Upper lobe of left lung (tissue), 6 donors: ENCODE measurements around the gene ZSWIM8. TPM values are rescaled to one million over a fixed set of nuclear protein-coding genes. Genes with fewer than 3 reads are reported as not detected.

ENCODE experiments used
- ATAC-seq, 2 donors: fragments of 200-7000 bp; cut with Tn5 transposase; one replicate each; pipeline ENCODE4 v1.9.1; 2022; ENCODE audit warnings: mild to moderate bottlenecking in 2 of 2, moderate library complexity in 2 of 2; ENCODE audit not compliant: low FRiP score in 2 of 2
- DNase-seq, 2 donors: peaks; one replicate each; pipeline ENCODE4 v3.0.0-alpha.2; 2019 to 2020
- H3K27ac ChIP-seq, 4 donors: fragments of 200-600 bp; sonication (generic); one replicate each; pipeline ENCODE4 v1.5.1; 2016 to 2019
- H3K27me3 ChIP-seq, 4 donors: fragments of 200-600 bp; sonication (generic); one replicate each; pipeline ENCODE4 v1.5.1; 2017 to 2019
- H3K36me3 ChIP-seq, 4 donors: fragments of 200-600 bp; sonication (generic); one replicate each; pipeline ENCODE4 v1.5.1; 2016 to 2019
- H3K4me1 ChIP-seq, 4 donors: fragments of 200-600 bp; sonication (generic); one replicate each; pipeline ENCODE4 v1.5.1; 2018 to 2019
- H3K4me3 ChIP-seq, 4 donors: fragments of 200-600 bp; sonication (generic); one replicate each; pipeline ENCODE4 v1.5.1; 2017 to 2019; ENCODE audit warnings: mild to moderate bottlenecking in 2 of 4, moderate library complexity in 1 of 4
- H3K9me3 ChIP-seq, 4 donors: fragments of 200-600 bp; sonication (generic); one replicate each; pipeline ENCODE4 v1.5.1; 2018 to 2019
- EP300 ChIP-seq, 4 donors: sonication (generic); formaldehyde crosslinking; IDR thresholded peaks; one replicate each; pipeline ENCODE4 v1.5.1; 2017; ENCODE audit warnings: antibody characterized with exemption in 4 of 4, control low read depth in 2 of 4
- POLR2A ChIP-seq, 4 donors: fragments of 450-650 bp; IDR thresholded peaks; one replicate each; pipeline ENCODE4 v1.5.1; 2016 to 2017; ENCODE audit warnings: antibody characterized with exemption in 4 of 4, mild to moderate bottlenecking in 2 of 4
- POLR2AphosphoS5 ChIP-seq, 2 donors: sonication (generic); formaldehyde crosslinking; IDR thresholded peaks; one replicate each; pipeline ENCODE4 v1.5.1; 2017; ENCODE audit warnings: antibody characterized with exemption in 2 of 2
- WGBS, 2 donors: methylation state at CpG; one replicate each; pipeline ENCODE4 v1.1.5; 2017 to 2018; 5-methylcytosine and 5-hydroxymethylcytosine counted together
- total RNA-seq, 6 donors: library from RNA; depleted of rRNA in 4 of 6; stranded (reverse); fragments of >200 nt in 4 of 6; gene quantifications; one replicate each; pipeline versions ENCODE4 v1.1.0 to v1.2.1, GENCODE V29; 2016 to 2021
- TF ChIP-seq, protein P1 (sequence below), 6 experiments: fragments of 450-650 bp in 4 of 6; fragments of 200-600 bp in 2 of 6; sonication (generic) in 2 of 6; IDR thresholded peaks; one replicate each; pipeline ENCODE4 v1.5.1; 2016 to 2019; ENCODE audit warnings: antibody characterized with exemption in 6 of 6
- donor health status: DM: no; HTN: no; CAD: no; lungs with moderate emphysema.
- donor health status: DM: no; HTN: yes; CAD: no; lungs with severe emphysema.

ZSWIM8 gene
- total RNA-seq, 6 donors from 2014 or later, result 54.9 to 202 (median 109) TPM

DNA sequence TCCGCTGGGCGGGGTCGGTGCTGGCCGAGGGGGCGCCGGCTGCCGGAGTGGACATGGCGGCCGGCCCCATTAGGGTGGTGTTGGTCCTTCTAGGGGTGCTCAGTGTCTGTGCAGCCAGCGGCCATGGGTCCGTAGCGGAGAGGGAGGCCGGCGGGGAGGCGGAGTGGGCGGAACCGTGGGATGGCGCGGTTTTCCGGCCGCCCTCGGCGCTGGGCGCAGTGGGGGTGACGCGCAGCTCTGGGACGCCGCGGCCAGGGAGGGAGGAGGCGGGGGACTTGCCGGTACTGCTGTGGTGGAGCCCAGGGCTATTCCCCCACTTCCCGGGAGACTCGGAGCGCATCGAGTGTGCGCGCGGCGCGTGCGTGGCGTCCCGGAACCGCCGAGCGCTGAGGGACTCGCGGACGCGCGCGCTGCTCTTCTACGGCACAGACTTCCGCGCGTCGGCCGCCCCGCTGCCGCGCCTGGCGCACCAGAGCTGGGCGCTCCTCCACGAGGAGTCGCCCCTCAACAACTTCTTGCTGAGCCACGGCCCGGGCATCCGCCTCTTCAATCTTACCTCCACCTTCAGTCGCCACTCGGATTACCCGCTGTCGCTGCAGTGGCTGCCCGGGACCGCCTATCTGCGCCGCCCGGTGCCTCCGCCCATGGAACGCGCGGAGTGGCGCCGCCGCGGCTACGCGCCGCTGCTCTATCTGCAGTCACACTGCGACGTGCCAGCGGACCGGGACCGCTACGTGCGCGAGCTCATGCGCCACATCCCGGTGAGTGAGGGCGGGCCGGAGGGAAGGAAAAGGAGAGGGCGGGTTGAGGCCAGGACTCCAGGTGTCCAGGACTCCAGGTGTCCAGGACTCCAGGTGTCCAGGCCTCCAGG lies 12.9 kb upstream of the ZSWIM8 start:
- WGBS, 2 donors, result 0% methylated on average over 27 to 34 of the region's 101 CpGs
- ATAC-seq, result peak; percentile 89 to 92
- TF ChIP-seq, protein P1, sequence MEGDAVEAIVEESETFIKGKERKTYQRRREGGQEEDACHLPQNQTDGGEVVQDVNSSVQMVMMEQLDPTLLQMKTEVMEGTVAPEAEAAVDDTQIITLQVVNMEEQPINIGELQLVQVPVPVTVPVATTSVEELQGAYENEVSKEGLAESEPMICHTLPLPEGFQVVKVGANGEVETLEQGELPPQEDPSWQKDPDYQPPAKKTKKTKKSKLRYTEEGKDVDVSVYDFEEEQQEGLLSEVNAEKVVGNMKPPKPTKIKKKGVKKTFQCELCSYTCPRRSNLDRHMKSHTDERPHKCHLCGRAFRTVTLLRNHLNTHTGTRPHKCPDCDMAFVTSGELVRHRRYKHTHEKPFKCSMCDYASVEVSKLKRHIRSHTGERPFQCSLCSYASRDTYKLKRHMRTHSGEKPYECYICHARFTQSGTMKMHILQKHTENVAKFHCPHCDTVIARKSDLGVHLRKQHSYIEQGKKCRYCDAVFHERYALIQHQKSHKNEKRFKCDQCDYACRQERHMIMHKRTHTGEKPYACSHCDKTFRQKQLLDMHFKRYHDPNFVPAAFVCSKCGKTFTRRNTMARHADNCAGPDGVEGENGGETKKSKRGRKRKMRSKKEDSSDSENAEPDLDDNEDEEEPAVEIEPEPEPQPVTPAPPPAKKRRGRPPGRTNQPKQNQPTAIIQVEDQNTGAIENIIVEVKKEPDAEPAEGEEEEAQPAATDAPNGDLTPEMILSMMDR (IDR thresholded peaks at IDR 0.05), result peak in 4 of 6 experiments; percentile 2 to 42 (median 24)
- TF ChIP-seq POLR2AphosphoS5 (IDR thresholded peaks at IDR 0.05), result peak; percentile 88 to 94
- no peak for TF ChIP-seq EP300 (IDR thresholded peaks at IDR 0.05)
- TF ChIP-seq POLR2A (IDR thresholded peaks at IDR 0.05), result peak; percentile 19 to 89 (median 78)
- peak; percentile 86 to 97 for DNase-seq
- Histone ChIP-seq H3K36me3 (peaks cover 28 to 70% (median 41%) of the 10 kb centered on the region in 4 donors), H3K9me3 (no peaks in the 10 kb centered on the region), H3K4me1 (peaks cover 28 to 34% (median 31%) of the 10 kb centered on the region in 4 donors), H3K27ac (peak overlapping the region; percentile 96 to 99 (median 98)), H3K4me3 (peak overlapping the region; percentile 45 to 95 (median 81)), H3K27me3 (no peaks in the 10 kb centered on the region)

DNA sequence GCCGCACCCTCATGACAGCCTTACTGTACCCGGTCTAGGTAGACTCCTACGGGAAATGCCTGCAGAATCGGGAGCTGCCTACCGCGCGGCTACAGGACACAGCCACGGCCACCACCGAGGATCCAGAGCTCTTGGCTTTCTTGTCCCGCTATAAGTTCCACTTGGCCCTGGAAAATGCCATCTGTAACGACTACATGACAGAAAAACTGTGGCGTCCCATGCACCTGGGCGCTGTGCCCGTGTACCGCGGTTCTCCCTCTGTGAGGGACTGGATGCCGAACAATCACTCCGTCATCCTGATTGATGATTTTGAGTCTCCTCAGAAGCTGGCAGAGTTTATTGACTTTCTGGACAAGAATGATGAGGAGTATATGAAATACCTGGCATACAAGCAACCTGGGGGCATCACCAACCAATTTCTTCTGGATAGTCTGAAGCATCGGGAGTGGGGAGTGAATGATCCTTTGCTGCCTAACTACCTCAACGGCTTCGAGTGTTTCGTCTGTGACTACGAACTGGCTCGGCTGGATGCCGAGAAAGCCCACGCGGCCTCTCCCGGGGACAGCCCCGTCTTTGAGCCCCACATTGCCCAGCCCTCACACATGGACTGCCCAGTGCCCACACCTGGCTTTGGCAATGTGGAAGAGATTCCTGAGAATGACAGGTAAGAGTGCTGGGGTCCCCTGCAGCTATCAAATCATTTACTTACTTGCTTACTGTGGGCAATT lies 12.1 kb upstream of the ZSWIM8 start:
- Histone ChIP-seq H3K4me3 (peak overlapping the region; percentile 45 to 95 (median 81)), H3K9me3 (no peaks in the 10 kb centered on the region), H3K36me3 (peaks cover 25 to 70% (median 36%) of the 10 kb centered on the region in 4 donors), H3K27me3 (no peaks in the 10 kb centered on the region), H3K27ac (peak overlapping the region; percentile 96 to 99 (median 98)), H3K4me1 (peaks cover 28 to 34% (median 31%) of the 10 kb centered on the region in 4 donors)
- WGBS, 2 donors, result 3 to 8% methylated on average over 18 to 27 of the region's 29 CpGs
- ATAC-seq, result no peak
- TF ChIP-seq POLR2AphosphoS5 (IDR thresholded peaks at IDR 0.05) (no peak), POLR2A (IDR thresholded peaks at IDR 0.05) (no peak), EP300 (IDR thresholded peaks at IDR 0.05) (no peak)
- TF ChIP-seq, protein P1 (IDR thresholded peaks at IDR 0.05), result no peak
- no peak for DNase-seq

DNA sequence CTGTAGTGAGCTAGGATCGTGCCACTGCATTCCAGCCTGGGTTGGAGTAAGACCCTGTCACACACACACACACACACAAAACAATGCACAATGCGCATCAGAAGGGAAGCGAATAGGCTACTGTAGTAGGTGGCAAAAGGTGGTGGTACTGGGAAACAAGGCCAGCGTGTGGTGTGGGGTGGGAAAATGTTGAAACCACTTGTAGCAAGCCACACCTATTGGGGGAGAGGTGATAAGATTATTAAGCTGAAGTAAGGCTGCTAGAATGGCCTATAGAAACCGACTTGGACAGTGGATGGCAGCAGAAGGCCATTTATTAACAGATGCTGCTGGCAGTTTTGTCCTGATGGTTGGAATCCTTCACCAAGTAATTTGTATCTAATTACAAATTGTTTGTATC lies 10.8 kb upstream of the ZSWIM8 start:
- TF ChIP-seq EP300 (IDR thresholded peaks at IDR 0.05) (no peak), POLR2A (IDR thresholded peaks at IDR 0.05) (no peak), POLR2AphosphoS5 (IDR thresholded peaks at IDR 0.05) (no peak)
- TF ChIP-seq, protein P1 (IDR thresholded peaks at IDR 0.05), result no peak
- peak overlapping the region in 3 of 4 donors; percentile 80 to 95 (median 82) for H3K4me3 ChIP-seq
- H3K27ac ChIP-seq, result peak overlapping the region in 2 of 4 donors; percentile 4 to 97
- H3K36me3 ChIP-seq, result peaks cover 15 to 69% (median 30%) of the 10 kb centered on the region in 4 donors
- 38 to 48% methylated on average over 5 of the region's 5 CpGs for WGBS, 2 donors
- H3K4me1 ChIP-seq, result peaks cover 28 to 34% (median 32%) of the 10 kb centered on the region in 4 donors
- ATAC-seq (no peak), DNase-seq (no peak)
- no peaks in the 10 kb centered on the region for H3K27me3 ChIP-seq
- H3K9me3 ChIP-seq, result no peaks in the 10 kb centered on the region

DNA sequence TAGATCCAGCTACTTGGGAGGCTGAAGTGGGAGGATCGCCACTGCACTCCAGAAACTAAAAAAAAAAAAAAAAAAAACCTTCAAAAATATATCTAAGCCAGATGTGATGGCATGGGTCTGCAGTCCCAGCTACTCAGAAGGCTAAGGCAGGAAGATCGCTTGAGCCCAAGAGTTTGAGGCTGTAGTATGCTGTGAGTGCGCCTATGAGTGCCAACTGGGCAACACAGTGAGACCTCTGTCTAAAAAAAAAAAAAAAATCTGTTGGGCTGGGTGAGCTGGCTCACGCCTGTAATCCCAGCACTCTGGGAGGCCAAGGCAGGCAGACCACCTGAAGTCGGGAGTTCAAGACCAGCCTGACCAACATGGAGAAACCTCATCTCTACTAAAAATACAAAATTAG lies 6.4 kb upstream of the ZSWIM8 start:
- whole genome bisulfite sequencing, 2 donors, result 97 to 98% methylated on average over 5 of the region's 5 CpGs
- DNase-seq, result no peak
- no peak overlapping the region for H3K4me3 ChIP-seq
- no peak overlapping the region for H3K27ac ChIP-seq
- no peak for ATAC-seq
- peaks cover 37 to 51% (median 42%) of the 10 kb centered on the region in 4 donors for H3K4me1 ChIP-seq
- TF ChIP-seq EP300 (IDR thresholded peaks at IDR 0.05) (no peak), POLR2A (IDR thresholded peaks at IDR 0.05) (no peak), POLR2AphosphoS5 (IDR thresholded peaks at IDR 0.05) (no peak)
- TF ChIP-seq, protein P1 (IDR thresholded peaks at IDR 0.05), result no peak
- no peaks in the 10 kb centered on the region for H3K27me3 ChIP-seq
- H3K36me3 ChIP-seq, result peaks cover 0 to 55% (median 14%) of the 10 kb centered on the region in 4 donors
- H3K9me3 ChIP-seq, result no peaks in the 10 kb centered on the region
